BLaER1 treated with 17β-estradiol and CSF1 and Interleukin-3, amounts not matched to agents 10 nM and 100 nM (cell line): ENCODE data around the gene HOMEZ.

Experiments
- H3K27ac ChIP-seq, 11 experiments: shearing (Covaris generic); formaldehyde crosslinking; 2 replicates each; pipeline ENCODE4 v1.8.1; 2022
- H3K27me3 ChIP-seq, 11 experiments: shearing (Covaris generic); formaldehyde crosslinking; 2 replicates each; pipeline ENCODE4 v1.8.1; 2022
- H3K36me3 ChIP-seq, 11 experiments: shearing (Covaris generic); formaldehyde crosslinking; 2 replicates each; pipeline ENCODE4 v1.8.1; 2022
- H3K4me1 ChIP-seq, 10 experiments: shearing (Covaris generic); formaldehyde crosslinking; 2 replicates each; pipeline ENCODE4 v1.8.1; 2022
- H3K4me2 ChIP-seq, 11 experiments: shearing (Covaris generic); formaldehyde crosslinking; 2 replicates each; pipeline ENCODE4 v1.8.1; 2022
- H3K4me3 ChIP-seq, 10 experiments: shearing (Covaris generic); formaldehyde crosslinking; 2 replicates each; pipeline ENCODE4 v1.8.1; 2022
- H3K9ac ChIP-seq, 11 experiments: shearing (Covaris generic); formaldehyde crosslinking; 2 replicates each; pipeline ENCODE4 v1.8.1; 2022
- H3K9me3 ChIP-seq, 11 experiments: shearing (Covaris generic); formaldehyde crosslinking; replicated peaks in 1 of 11; 2 replicates each; pipeline ENCODE4 v1.8.1; 2022
- H4K20me1 ChIP-seq, 11 experiments: shearing (Covaris generic); formaldehyde crosslinking; 2 replicates each; pipeline ENCODE4 v1.8.1; 2022
- Cebpa-rat ChIP-seq, 11 experiments: shearing (Covaris generic); IDR thresholded peaks; 2 replicates each; pipeline ENCODE4 v1.8.1; 2022

Gene HOMEZ

GRCh38 chr14:23310546-23310945 is 24.6 kb upstream of the HOMEZ start:
- Histone ChIP-seq H3K4me2 (peak overlapping the region in 2 of 11 experiments; percentile 88 to 99; a peak in 2 of 22 replicates), H3K27ac (no peak overlapping the region), H3K9ac (0 out of 22 replicates have a peak overlapping the region, but pooled peaks of 1 of the 11 experiments have one; percentile 94), H3K36me3 (peaks cover 29 to 72% (median 55%) of the 10 kb centered on the region in 11 experiments; a peak in 21 of 22 replicates), H3K4me1 (peaks cover 38 to 47% (median 43%) of the 10 kb centered on the region in 10 experiments), H3K9me3 (no peaks in the 10 kb centered on the region), H4K20me1 (peaks cover 0 to 37% (median 12%) of the 10 kb centered on the region in 11 experiments; a peak in 13 of 22 replicates), H3K4me3 (no peak overlapping the region), H3K27me3 (no peaks in the 10 kb centered on the region)
- no peak for TF ChIP-seq Cebpa-rat (IDR thresholded peaks at IDR 0.05)

DNA sequence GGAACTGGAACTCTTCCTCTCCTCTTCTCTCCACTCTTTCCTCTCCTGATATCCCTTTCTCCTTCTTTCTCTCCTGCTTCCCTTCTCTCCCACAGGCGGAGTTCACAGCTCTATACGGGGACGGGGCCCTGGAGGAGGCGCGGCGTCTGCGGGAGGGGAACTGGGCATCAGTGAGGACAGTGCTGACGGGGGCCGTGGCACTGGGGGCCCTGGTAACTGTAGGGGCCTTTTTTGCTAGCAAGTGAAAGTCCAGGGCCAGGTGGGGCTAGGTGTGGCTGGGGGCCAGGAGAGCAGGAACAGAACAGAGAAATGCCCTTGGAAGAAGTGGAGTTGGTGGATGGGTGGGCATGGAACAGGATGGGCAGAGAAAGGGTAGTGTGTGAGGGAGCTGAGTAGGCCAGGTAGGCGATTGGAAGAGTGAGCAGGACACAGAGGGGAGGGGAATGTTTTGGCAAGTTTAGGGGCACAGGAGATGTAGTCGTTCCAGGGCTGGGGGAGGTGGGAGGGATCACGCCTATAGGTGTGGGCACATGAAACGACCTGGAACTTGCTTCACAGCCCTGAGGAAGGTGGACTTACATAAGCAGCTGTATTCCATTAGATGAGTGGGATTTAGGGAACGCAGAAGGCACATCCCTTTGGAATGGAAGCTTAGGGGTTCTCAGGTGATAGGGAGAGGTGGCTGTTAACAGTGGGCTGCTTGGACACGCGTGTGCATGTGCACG is 23.0 kb upstream of the HOMEZ start:
- Histone ChIP-seq H3K4me2 (peak overlapping the region; percentile 88 to 100 (median 96)), H3K27me3 (no peaks in the 10 kb centered on the region), H3K4me3 (peak overlapping the region in 4 of 10 experiments; percentile 86 to 98 (median 96); a peak in 4 of 20 replicates), H3K4me1 (peaks cover 47 to 62% (median 52%) of the 10 kb centered on the region in 10 experiments), H3K36me3 (peaks cover 29 to 64% (median 52%) of the 10 kb centered on the region in 11 experiments; a peak in 21 of 22 replicates), H3K27ac (no peak overlapping the region), H3K9ac (peak overlapping the region in 7 of 11 experiments; percentile 4 to 96 (median 89); a peak in 10 of 22 replicates), H3K9me3 (no peaks in the 10 kb centered on the region), H4K20me1 (peaks cover 0 to 37% (median 12%) of the 10 kb centered on the region in 11 experiments; a peak in 13 of 22 replicates)
- no peak for TF ChIP-seq Cebpa-rat (IDR thresholded peaks at IDR 0.05)

DNA sequence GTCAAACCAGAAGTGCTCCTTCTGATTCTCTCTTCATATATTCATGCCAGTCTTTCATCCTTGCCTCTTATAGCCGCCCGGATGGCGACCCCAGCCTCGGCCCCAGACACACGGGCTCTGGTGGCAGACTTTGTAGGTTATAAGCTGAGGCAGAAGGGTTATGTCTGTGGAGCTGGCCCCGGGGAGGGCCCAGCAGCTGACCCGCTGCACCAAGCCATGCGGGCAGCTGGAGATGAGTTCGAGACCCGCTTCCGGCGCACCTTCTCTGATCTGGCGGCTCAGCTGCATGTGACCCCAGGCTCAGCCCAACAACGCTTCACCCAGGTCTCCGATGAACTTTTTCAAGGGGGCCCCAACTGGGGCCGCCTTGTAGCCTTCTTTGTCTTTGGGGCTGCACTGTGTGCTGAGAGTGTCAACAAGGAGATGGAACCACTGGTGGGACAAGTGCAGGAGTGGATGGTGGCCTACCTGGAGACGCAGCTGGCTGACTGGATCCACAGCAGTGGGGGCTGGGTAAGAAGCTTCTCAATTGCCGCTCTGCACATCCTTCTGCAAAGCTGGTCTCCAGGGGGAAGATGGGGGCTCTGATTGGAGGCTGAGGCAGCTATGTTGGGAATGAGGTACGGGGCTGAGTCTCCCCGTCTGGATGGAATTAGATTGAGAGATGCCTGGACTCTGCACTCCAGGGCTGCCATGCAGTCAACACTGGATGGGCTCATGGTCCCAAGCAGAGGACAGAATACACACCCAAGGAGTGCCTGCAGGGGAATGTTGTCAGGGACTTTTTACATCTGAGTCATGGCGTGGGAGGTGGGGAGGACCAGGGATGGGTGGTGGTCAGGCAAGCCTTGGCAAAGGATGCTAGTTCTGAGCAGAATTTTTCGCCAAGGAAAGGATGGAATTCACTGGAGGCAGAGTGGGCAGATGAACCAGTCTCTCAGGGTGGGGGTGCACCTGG is 22.0 kb upstream of the HOMEZ start:
- H3K4me3 ChIP-seq: peak overlapping the region; percentile 70 to 98 (median 80); a peak in 19 of 20 replicates
- no peaks in the 10 kb centered on the region for H3K27me3 ChIP-seq
- no peaks in the 10 kb centered on the region for H3K9me3 ChIP-seq
- peak overlapping the region; percentile 80 to 96 (median 88); a peak in 20 of 22 replicates for H3K9ac ChIP-seq
- TF ChIP-seq Cebpa-rat (IDR thresholded peaks at IDR 0.05): no peak
- H3K27ac ChIP-seq: peak overlapping the region in 7 of 11 experiments; percentile 78 to 88 (median 85); a peak in 7 of 22 replicates
- peaks cover 52 to 71% (median 60%) of the 10 kb centered on the region in 10 experiments for H3K4me1 ChIP-seq
- peaks cover 25 to 55% (median 49%) of the 10 kb centered on the region in 11 experiments; a peak in 21 of 22 replicates for H3K36me3 ChIP-seq
- peak overlapping the region; percentile 88 to 100 (median 96) for H3K4me2 ChIP-seq
- H4K20me1 ChIP-seq: peaks cover 0 to 37% (median 12%) of the 10 kb centered on the region in 11 experiments; a peak in 13 of 22 replicates

- H3K9ac ChIP-seq: peak overlapping the region; percentile 80 to 96 (median 88)
- H3K9me3 ChIP-seq: no peaks in the 10 kb centered on the region
- H3K4me1 ChIP-seq: peaks cover 54 to 74% (median 64%) of the 10 kb centered on the region in 10 experiments
- H3K4me2 ChIP-seq: peak overlapping the region; percentile 88 to 100 (median 96)
- no peaks in the 10 kb centered on the region for H3K27me3 ChIP-seq
- H3K36me3 ChIP-seq: peaks cover 23 to 48% (median 43%) of the 10 kb centered on the region in 11 experiments; a peak in 21 of 22 replicates
- H3K4me3 ChIP-seq: peak overlapping the region; percentile 70 to 98 (median 80)
- H4K20me1 ChIP-seq: peaks cover 0 to 37% (median 12%) of the 10 kb centered on the region in 11 experiments; a peak in 13 of 22 replicates
- no peak for TF ChIP-seq Cebpa-rat (IDR thresholded peaks at IDR 0.05)
- H3K27ac ChIP-seq: peak overlapping the region; percentile 77 to 88 (median 84)
Observed at GRCh38 chr14:23307146-23307530, 21.2 kb upstream of the HOMEZ start.

DNA sequence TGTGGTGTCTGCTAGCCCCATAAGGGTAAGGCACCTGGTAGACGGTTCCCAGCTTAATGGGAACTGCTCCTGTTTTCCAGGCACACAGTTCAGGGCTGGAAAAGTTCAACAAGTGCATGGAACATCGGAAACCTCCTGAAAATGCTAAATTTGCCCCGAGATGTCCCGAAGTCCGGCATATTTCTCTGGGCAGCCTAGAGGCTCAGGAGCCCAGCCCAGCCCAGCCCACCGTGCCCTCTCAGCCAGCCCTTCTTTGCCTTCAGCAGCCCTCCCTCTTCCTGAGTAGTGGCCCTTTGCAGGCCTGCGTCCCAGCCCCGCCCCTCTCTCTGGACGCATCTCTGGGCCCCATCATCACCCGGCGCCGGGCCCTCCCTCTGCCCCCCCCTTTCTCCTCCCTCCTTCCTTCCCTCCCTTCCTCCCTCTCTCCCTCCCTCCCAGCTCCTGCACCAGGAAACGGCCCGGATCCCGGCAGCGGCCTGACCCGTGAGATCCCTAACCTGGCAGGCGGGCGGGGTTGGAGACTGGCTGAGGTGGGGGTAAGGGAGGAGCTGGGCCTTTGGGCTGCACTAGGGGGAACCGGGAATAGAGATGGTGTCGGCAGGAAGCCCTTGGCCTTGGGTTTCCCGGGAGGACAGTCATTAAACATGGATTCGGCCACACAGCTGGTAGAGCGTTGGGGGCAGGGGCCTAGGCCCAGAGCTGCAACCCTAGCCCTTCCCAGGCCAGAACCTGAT is 20.6 kb upstream of the HOMEZ start, which contains the start of gene BCL2L2:
Gene BCL2L2 (plus strand): TSS at position 422 of the 734 bp plus-strand sequence. CDS start 935 bp downstream, outside the sequence.
- peaks cover 18 to 43% (median 38%) of the 10 kb centered on the region in 11 experiments; a peak in 21 of 22 replicates for H3K36me3 ChIP-seq
- peak within 1 kb of the TSS; percentile 70 to 98 (median 80) for H3K4me3 ChIP-seq
- H3K4me1 ChIP-seq: peaks cover 54 to 74% (median 64%) of the 10 kb centered on the region in 10 experiments
- H3K9me3 ChIP-seq: no peaks in the 10 kb centered on the region
- peaks cover 0 to 37% (median 12%) of the 10 kb centered on the region in 11 experiments; a peak in 13 of 22 replicates for H4K20me1 ChIP-seq
- peak within 1 kb of the TSS; percentile 77 to 88 (median 84) for H3K27ac ChIP-seq
- H3K27me3 ChIP-seq: no peaks in the 10 kb centered on the region
- H3K4me2 ChIP-seq: peak within 1 kb of the TSS; percentile 88 to 100 (median 96)
- no peak for TF ChIP-seq Cebpa-rat (IDR thresholded peaks at IDR 0.05)
- H3K9ac ChIP-seq: peak within 1 kb of the TSS; percentile 80 to 96 (median 88)

- peak within 1 kb of the TSS; percentile 80 to 99 (median 92) for H3K27ac ChIP-seq
- H3K9me3 ChIP-seq: no peaks in the 10 kb centered on the region
- peak within 1 kb of the TSS; percentile 87 to 99 (median 95) for H3K4me2 ChIP-seq
- peaks cover 49 to 64% (median 59%) of the 10 kb centered on the region in 10 experiments for H3K4me1 ChIP-seq
- no peaks in the 10 kb centered on the region; a peak in 2 of 22 replicates for H4K20me1 ChIP-seq
- no peak for TF ChIP-seq Cebpa-rat (IDR thresholded peaks at IDR 0.05)
- H3K9ac ChIP-seq: peak within 1 kb of the TSS; percentile 84 to 98 (median 92)
- no peaks in the 10 kb centered on the region for H3K27me3 ChIP-seq
- H3K36me3 ChIP-seq: peaks cover 5 to 20% (median 9%) of the 10 kb centered on the region in 11 experiments; a peak in 18 of 22 replicates
- H3K4me3 ChIP-seq: peak within 1 kb of the TSS; percentile 65 to 83 (median 72)
Observed at GRCh38 chr14:23302290-23303225, 16.6 kb upstream of the HOMEZ start, which contains the start of gene PPP1R3E. Gene PPP1R3E (minus strand): TSS chr14:23302859. CDS start chr14:23302576, 283 bp downstream.

DNA sequence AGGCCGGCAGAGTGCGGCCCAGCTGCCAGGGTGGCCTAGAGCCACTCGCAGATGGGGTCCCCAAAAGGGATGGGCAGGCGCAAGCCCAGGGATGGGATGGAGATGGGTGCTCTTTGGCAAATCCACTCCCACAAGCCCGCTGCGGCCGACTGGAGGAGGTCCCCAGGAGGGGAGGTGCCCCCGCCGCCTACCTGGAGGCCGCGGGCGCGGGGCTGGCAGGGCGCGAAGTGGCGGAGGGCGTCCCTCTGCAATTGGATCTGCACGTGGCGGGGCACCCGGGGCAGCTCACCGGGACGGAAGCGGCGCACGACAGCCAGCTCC is 16.0 kb upstream of the HOMEZ start:
- peak overlapping the region; percentile 84 to 98 (median 92) for H3K9ac ChIP-seq
- no peak for TF ChIP-seq Cebpa-rat (IDR thresholded peaks at IDR 0.05)
- no peaks in the 10 kb centered on the region for H3K9me3 ChIP-seq
- H3K4me1 ChIP-seq: peaks cover 43 to 57% (median 53%) of the 10 kb centered on the region in 10 experiments
- H3K27ac ChIP-seq: peak overlapping the region; percentile 80 to 99 (median 92)
- H3K4me2 ChIP-seq: peak overlapping the region; percentile 87 to 99 (median 95)
- H4K20me1 ChIP-seq: no peaks in the 10 kb centered on the region
- peaks cover 11 to 23% (median 14%) of the 10 kb centered on the region in 11 experiments; a peak in 17 of 22 replicates for H3K36me3 ChIP-seq
- H3K4me3 ChIP-seq: peak overlapping the region; percentile 65 to 83 (median 72)
- no peaks in the 10 kb centered on the region for H3K27me3 ChIP-seq
